ENCODE measurements around the gene ERGIC2.

Gene ERGIC2

DNA sequence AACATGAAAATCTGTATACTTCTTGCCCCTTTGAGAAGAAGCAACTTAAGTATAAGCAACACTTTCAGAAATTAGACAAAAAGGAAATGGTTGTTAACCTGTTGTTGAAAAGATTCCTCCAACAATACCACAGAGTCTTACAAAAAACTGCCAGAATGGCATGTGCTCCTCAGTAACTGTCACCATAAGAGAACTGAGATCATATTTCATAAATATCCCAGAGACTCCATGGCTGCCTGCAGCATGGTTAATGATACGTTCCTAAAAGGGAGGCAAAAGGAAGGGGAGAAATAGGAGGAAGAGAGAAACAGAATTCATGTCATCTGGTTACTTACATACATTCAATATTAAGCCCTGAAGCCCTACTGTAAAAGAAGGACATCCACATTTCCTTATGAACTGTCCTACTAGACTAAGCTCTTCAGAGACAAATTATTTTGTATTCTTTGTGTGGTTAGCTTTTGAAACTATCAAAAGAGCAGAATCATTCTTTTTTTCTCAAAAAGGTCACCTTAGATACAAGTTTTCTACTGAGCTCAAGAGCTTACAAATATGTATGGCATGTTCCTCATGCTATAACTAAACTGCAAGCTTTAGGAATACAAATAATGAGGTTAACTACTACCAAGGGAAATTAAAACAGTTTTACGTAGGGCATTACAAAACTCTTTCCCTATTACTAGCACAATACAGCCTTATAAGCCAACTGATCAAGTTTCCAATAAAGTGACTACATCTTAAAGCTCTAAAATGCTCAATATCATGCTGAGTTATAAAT lies 37.8 kb downstream of the ERGIC2 start:
- Histone ChIP-seq H3K27ac (ENCODE audit: extremely low read depth, low read depth, low read length) (no peak overlapping the region), H3K4me3 (ENCODE audit: low read depth, low read length) (no peak overlapping the region), H3K36me3 (ENCODE audit: control insufficient read depth in 2 of 2, insufficient read depth in 1 of 2, low read length in 2 of 2) (peaks cover 56 to 58% of the 10 kb centered on the region in 2 experiments), H3K9me3 (ENCODE audit: control insufficient read depth, insufficient read depth, low read depth, low read length) (no peaks in the 10 kb centered on the region), H3K4me1 (ENCODE audit: control insufficient read depth, insufficient read depth, low read length) (no peaks in the 10 kb centered on the region)
- POLR2A ChIA-PET: no interaction called here
- CTCF ChIA-PET: interaction anchor here (0.6 kb wide), 1 partner anchor 1308 kb away, joined by 3 read pairs; no protein-coding TSS in a partner anchor
- peak; percentile 72 for TF ChIP-seq ZNF133 (tag by site-specific recombination; IDR thresholded peaks at IDR 0.05)
- TF ChIP-seq, protein P1, sequence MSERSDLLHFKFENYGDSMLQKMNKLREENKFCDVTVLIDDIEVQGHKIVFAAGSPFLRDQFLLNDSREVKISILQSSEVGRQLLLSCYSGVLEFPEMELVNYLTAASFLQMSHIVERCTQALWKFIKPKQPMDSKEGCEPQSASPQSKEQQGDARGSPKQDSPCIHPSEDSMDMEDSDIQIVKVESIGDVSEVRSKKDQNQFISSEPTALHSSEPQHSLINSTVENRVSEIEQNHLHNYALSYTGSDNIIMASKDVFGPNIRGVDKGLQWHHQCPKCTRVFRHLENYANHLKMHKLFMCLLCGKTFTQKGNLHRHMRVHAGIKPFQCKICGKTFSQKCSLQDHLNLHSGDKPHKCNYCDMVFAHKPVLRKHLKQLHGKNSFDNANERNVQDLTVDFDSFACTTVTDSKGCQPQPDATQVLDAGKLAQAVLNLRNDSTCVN (tag by site-specific recombination; optimal IDR thresholded peaks at IDR 0.05): no peak
- TF ChIP-seq ZNF433 (tag by site-specific recombination; IDR thresholded peaks at IDR 0.05; ENCODE audit: low read depth): no peak
- no peak for TF ChIP-seq ZNF621 (tag by site-specific recombination; IDR thresholded peaks at IDR 0.05)

DNA sequence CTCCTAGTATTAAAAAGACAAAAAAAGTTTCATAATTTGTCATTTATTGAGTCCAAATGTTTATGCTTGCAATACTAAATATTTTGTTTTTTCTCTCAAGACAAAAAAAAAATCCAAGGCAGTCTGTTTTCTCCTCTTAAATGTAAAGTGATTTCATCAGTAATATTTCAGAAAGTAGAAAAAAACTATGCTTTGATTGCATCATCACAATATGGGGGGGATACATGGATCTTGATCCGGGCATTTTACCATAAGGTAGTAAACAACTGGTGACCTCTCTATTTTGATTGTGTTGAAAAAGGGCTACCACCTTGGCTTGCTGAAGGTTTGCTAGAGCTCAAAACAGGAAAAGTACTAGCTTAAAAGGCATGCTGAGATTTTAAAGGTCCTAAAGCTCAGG lies 43.6 kb downstream of the ERGIC2 start:
- POLR2A ChIA-PET: no interaction called here
- Histone ChIP-seq H3K4me3 (ENCODE audit: low read depth, low read length) (no peak overlapping the region), H3K4me1 (ENCODE audit: control insufficient read depth, insufficient read depth, low read length) (no peaks in the 10 kb centered on the region), H3K9me3 (ENCODE audit: control insufficient read depth, insufficient read depth, low read depth, low read length) (no peaks in the 10 kb centered on the region), H3K27ac (ENCODE audit: extremely low read depth, low read depth, low read length) (no peak overlapping the region), H3K36me3 (ENCODE audit: control insufficient read depth in 2 of 2, insufficient read depth in 1 of 2, low read length in 2 of 2) (peaks cover 18 to 31% of the 10 kb centered on the region in 2 experiments)
- TF ChIP-seq HOXA7 (CRISPR knock-in tag; IDR thresholded peaks at IDR 0.05; ENCODE audit: borderline replicate concordance) (no peak), ZNF335 (tag by site-specific recombination; conservative IDR thresholded peaks at IDR 0.05) (no peak), ZNF529 (tag by site-specific recombination; IDR thresholded peaks at IDR 0.05; ENCODE audit: insufficient replicate concordance) (no peak), ZNF311 (tag by site-specific recombination; IDR thresholded peaks at IDR 0.05; ENCODE audit: borderline replicate concordance) (no peak), ZNF596 (tag by site-specific recombination; IDR thresholded peaks at IDR 0.05) (no peak), ZFHX2 (tag by site-specific recombination; conservative IDR thresholded peaks at IDR 0.05) (no peak), ZBTB8A (tag by site-specific recombination; IDR thresholded peaks at IDR 0.05) (no peak), SALL2 (tag by site-specific recombination; IDR thresholded peaks at IDR 0.05; ENCODE audit: borderline replicate concordance) (no peak), ZNF433 (tag by site-specific recombination; IDR thresholded peaks at IDR 0.05; ENCODE audit: low read depth) (no peak)
- TF ChIP-seq, protein P2, sequence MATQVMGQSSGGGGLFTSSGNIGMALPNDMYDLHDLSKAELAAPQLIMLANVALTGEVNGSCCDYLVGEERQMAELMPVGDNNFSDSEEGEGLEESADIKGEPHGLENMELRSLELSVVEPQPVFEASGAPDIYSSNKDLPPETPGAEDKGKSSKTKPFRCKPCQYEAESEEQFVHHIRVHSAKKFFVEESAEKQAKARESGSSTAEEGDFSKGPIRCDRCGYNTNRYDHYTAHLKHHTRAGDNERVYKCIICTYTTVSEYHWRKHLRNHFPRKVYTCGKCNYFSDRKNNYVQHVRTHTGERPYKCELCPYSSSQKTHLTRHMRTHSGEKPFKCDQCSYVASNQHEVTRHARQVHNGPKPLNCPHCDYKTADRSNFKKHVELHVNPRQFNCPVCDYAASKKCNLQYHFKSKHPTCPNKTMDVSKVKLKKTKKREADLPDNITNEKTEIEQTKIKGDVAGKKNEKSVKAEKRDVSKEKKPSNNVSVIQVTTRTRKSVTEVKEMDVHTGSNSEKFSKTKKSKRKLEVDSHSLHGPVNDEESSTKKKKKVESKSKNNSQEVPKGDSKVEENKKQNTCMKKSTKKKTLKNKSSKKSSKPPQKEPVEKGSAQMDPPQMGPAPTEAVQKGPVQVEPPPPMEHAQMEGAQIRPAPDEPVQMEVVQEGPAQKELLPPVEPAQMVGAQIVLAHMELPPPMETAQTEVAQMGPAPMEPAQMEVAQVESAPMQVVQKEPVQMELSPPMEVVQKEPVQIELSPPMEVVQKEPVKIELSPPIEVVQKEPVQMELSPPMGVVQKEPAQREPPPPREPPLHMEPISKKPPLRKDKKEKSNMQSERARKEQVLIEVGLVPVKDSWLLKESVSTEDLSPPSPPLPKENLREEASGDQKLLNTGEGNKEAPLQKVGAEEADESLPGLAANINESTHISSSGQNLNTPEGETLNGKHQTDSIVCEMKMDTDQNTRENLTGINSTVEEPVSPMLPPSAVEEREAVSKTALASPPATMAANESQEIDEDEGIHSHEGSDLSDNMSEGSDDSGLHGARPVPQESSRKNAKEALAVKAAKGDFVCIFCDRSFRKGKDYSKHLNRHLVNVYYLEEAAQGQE (tag by site-specific recombination; IDR thresholded peaks at IDR 0.05): no peak
- TF ChIP-seq, protein P3, sequence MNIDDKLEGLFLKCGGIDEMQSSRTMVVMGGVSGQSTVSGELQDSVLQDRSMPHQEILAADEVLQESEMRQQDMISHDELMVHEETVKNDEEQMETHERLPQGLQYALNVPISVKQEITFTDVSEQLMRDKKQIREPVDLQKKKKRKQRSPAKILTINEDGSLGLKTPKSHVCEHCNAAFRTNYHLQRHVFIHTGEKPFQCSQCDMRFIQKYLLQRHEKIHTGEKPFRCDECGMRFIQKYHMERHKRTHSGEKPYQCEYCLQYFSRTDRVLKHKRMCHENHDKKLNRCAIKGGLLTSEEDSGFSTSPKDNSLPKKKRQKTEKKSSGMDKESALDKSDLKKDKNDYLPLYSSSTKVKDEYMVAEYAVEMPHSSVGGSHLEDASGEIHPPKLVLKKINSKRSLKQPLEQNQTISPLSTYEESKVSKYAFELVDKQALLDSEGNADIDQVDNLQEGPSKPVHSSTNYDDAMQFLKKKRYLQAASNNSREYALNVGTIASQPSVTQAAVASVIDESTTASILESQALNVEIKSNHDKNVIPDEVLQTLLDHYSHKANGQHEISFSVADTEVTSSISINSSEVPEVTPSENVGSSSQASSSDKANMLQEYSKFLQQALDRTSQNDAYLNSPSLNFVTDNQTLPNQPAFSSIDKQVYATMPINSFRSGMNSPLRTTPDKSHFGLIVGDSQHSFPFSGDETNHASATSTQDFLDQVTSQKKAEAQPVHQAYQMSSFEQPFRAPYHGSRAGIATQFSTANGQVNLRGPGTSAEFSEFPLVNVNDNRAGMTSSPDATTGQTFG (tag by site-specific recombination; IDR thresholded peaks at IDR 0.05; ENCODE audit: borderline replicate concordance): no peak
- TF ChIP-seq, protein P4, sequence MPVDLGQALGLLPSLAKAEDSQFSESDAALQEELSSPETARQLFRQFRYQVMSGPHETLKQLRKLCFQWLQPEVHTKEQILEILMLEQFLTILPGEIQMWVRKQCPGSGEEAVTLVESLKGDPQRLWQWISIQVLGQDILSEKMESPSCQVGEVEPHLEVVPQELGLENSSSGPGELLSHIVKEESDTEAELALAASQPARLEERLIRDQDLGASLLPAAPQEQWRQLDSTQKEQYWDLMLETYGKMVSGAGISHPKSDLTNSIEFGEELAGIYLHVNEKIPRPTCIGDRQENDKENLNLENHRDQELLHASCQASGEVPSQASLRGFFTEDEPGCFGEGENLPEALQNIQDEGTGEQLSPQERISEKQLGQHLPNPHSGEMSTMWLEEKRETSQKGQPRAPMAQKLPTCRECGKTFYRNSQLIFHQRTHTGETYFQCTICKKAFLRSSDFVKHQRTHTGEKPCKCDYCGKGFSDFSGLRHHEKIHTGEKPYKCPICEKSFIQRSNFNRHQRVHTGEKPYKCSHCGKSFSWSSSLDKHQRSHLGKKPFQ (tag by site-specific recombination; IDR thresholded peaks at IDR 0.05): no peak
- CTCF ChIA-PET: interaction anchor here (0.7 to 1.1 kb wide), 2 partner anchors 1358 to 1652 kb away, joined by 3 to 4 read pairs; no protein-coding TSS in a partner anchor
